Thyroid gland (tissue), 4 donors: Measurements from ENCODE around the gene EHBP1L1.

Source experiments
- CTCF ChIP-seq, 6 experiments: fragments of 200-600 bp in 3 of 6; fragments of 450-650 bp in 3 of 6; sonication (generic) in 3 of 6; IDR thresholded peaks; one replicate each; pipeline ENCODE4 v1.5.1; 2016 to 2019; ENCODE audit warnings: antibody characterized with exemption in 6 of 6, mild to moderate bottlenecking in 2 of 6, inconsistent platforms in 1 of 6, moderate library complexity in 1 of 6
- POLR2A ChIP-seq, 2 donors: fragments of 450-650 bp; IDR thresholded peaks; one replicate each; pipeline ENCODE4 v1.6.1; 2017; ENCODE audit warnings: antibody characterized with exemption in 2 of 2, mild to moderate bottlenecking in 2 of 2, moderate library complexity in 1 of 2

- no peak for TF ChIP-seq CTCF (IDR thresholded peaks at IDR 0.05)
- TF ChIP-seq POLR2A (IDR thresholded peaks at IDR 0.05), result no peak
These were observed 13.1 kb upstream of the EHBP1L1 start for GRCh38 chr11:65562788-65563187.
